HEK293 (cell line): ENCODE results near the gene GJD3.

Source experiments
- CTCF ChIA-PET: fragments of 350-600 bp; formaldehyde crosslinking; extraction: SDS; loops from one replicate; lab custom pipeline; 2021; ENCODE audit warnings: antibody characterized with exemption; lab: Yijun Ruan, JAX
- POLR2A ChIA-PET: fragments of 300-600 bp; formaldehyde crosslinking; extraction: SDS; loops from one replicate; lab custom pipeline; 2020; ENCODE audit warnings: antibody characterized with exemption, inconsistent platforms; lab: Yijun Ruan, JAX
- H3K27ac ChIP-seq: fragments of 200-500 bp; sonication (Bioruptor generic); 2 replicates; pipeline ENCODE4 v1.5.1; 2014; ENCODE audit warnings: low read depth, low read length, control low read depth, inconsistent platforms; ENCODE audit errors: extremely low read depth
- H3K36me3 ChIP-seq, 2 experiments: fragments of 200-500 bp in 1 of 2; sonication (Bioruptor generic) in 1 of 2; 1 replicate in 1 of 2; 2 replicates in 1 of 2; pipeline ENCODE4 v1.5.1; 2014 to 2017; ENCODE audit warnings: inconsistent platforms in 2 of 2, low read length in 2 of 2; ENCODE audit not compliant: control insufficient read depth in 2 of 2, insufficient read depth in 1 of 2
- H3K4me1 ChIP-seq: fragments of 200-500 bp; sonication (Bioruptor generic); 2 replicates; pipeline ENCODE4 v1.5.1; 2014; ENCODE audit warnings: mild to moderate bottlenecking, low read length, inconsistent platforms; ENCODE audit not compliant: control insufficient read depth, insufficient read depth
- H3K4me3 ChIP-seq: 2 replicates; pipeline ENCODE4 v1.5.1; 2011; ENCODE audit warnings: low read depth, mild to moderate bottlenecking, control low read depth, low read length, moderate library complexity
- H3K9me3 ChIP-seq: fragments of 200-500 bp; sonication (Bioruptor generic); 2 replicates; pipeline ENCODE4 v1.5.1; 2014; ENCODE audit warnings: low read depth, low read length, inconsistent platforms; ENCODE audit not compliant: control insufficient read depth, insufficient read depth
- HOXD13 ChIP-seq: sonication (generic); formaldehyde crosslinking; IDR thresholded peaks from 2 replicates; pipeline ENCODE4 v1.8.0; 2022; ENCODE audit warnings: missing genetic modification reagents, borderline replicate concordance
- KLF10 ChIP-seq: fragments of 450-650 bp; IDR thresholded peaks from 2 replicates; pipeline ENCODE4 v1.5.1; 2018; ENCODE audit warnings: missing biosample characterization, mild to moderate bottlenecking, missing genetic modification characterization
- SETDB1 ChIP-seq: IDR thresholded peaks from one replicate; pipeline ENCODE4 v1.6.1; 2017; ENCODE audit warnings: mild to moderate bottlenecking, low read length, moderate library complexity, mixed read lengths; ENCODE audit not compliant: insufficient read length
- TCF7L2 ChIP-seq: IDR thresholded peaks from 2 replicates; pipeline ENCODE4 v1.6.1; 2011; ENCODE audit warnings: low read depth, mild to moderate bottlenecking, inconsistent platforms, low read length, moderate library complexity, borderline replicate concordance
- ZBTB7A ChIP-seq: fragments of 450-650 bp; formaldehyde crosslinking; IDR thresholded peaks from 2 replicates; pipeline ENCODE4 v1.5.1; 2016; ENCODE audit warnings: low read depth, missing biosample characterization, missing genetic modification characterization
- ZNF10 ChIP-seq: fragments of 450-650 bp; formaldehyde crosslinking; IDR thresholded peaks from 2 replicates; pipeline ENCODE4 v1.5.1; 2017; ENCODE audit warnings: missing biosample characterization, missing genetic modification characterization
- ZNF155 ChIP-seq: fragments of 450-650 bp; formaldehyde crosslinking; IDR thresholded peaks from 2 replicates; pipeline ENCODE4 v1.5.1; 2016; ENCODE audit warnings: missing biosample characterization, missing genetic modification characterization
- ZNF169 ChIP-seq: fragments of 450-650 bp; formaldehyde crosslinking; IDR thresholded peaks from 2 replicates; pipeline ENCODE4 v1.5.1; 2016; ENCODE audit warnings: missing biosample characterization, missing genetic modification characterization
- ZNF174 ChIP-seq: fragments of 450-650 bp; formaldehyde crosslinking; IDR thresholded peaks from 2 replicates; pipeline ENCODE4 v1.5.0; 2017; ENCODE audit warnings: missing biosample characterization, mild to moderate bottlenecking, missing genetic modification characterization
- ZNF19 ChIP-seq: fragments of 450-650 bp; formaldehyde crosslinking; IDR thresholded peaks from 2 replicates; pipeline ENCODE4; 2016; ENCODE audit warnings: missing biosample characterization, missing genetic modification characterization, low read depth
- ZNF23 ChIP-seq: fragments of 450-650 bp; formaldehyde crosslinking; IDR thresholded peaks from 2 replicates; pipeline ENCODE4 v1.5.1; 2016; ENCODE audit warnings: missing biosample characterization, missing genetic modification characterization, borderline replicate concordance
- ZNF266 ChIP-seq: fragments of 450-650 bp; formaldehyde crosslinking; IDR thresholded peaks from 2 replicates; pipeline ENCODE4 v1.5.1; 2016; ENCODE audit warnings: missing biosample characterization, missing genetic modification characterization, low read depth
- ZNF350 ChIP-seq: fragments of 450-650 bp; formaldehyde crosslinking; IDR thresholded peaks from 2 replicates; pipeline ENCODE4 v1.5.0; 2017; ENCODE audit warnings: missing biosample characterization, mild to moderate bottlenecking, missing genetic modification characterization
- ZNF394 ChIP-seq: fragments of 450-650 bp; formaldehyde crosslinking; IDR thresholded peaks from 2 replicates; pipeline ENCODE4 v1.5.1; 2016; ENCODE audit warnings: missing biosample characterization, missing genetic modification characterization, mild to moderate bottlenecking, moderate library complexity, borderline replicate concordance
- ZNF423 ChIP-seq: fragments of 450-650 bp; formaldehyde crosslinking; IDR thresholded peaks from 2 replicates; pipeline ENCODE4 v1.5.1; 2016; ENCODE audit warnings: missing biosample characterization, missing genetic modification characterization
- ZNF529 ChIP-seq: fragments of 450-650 bp; formaldehyde crosslinking; IDR thresholded peaks from 2 replicates; pipeline ENCODE4 v1.5.1; 2017; ENCODE audit warnings: missing genetic modification characterization, missing biosample characterization; ENCODE audit not compliant: insufficient replicate concordance
- ZNF530 ChIP-seq: fragments of 450-650 bp; formaldehyde crosslinking; IDR thresholded peaks from 2 replicates; pipeline ENCODE4 v1.5.1; 2016; ENCODE audit warnings: low read depth, missing biosample characterization, missing genetic modification characterization
- ZNF549 ChIP-seq: fragments of 450-650 bp; IDR thresholded peaks from 2 replicates; pipeline ENCODE4 v1.5.1; 2018; ENCODE audit warnings: missing biosample characterization, missing genetic modification characterization, mild to moderate bottlenecking, inconsistent platforms, moderate library complexity
- ZNF555 ChIP-seq: fragments of 450-650 bp; formaldehyde crosslinking; conservative IDR thresholded peaks from 2 replicates; pipeline ENCODE4 v1.5.1; 2017; ENCODE audit warnings: missing biosample characterization, mild to moderate bottlenecking, missing genetic modification characterization, inconsistent platforms
- ZNF561 ChIP-seq: fragments of 450-650 bp; IDR thresholded peaks from 2 replicates; pipeline ENCODE4 v1.5.1; 2018; ENCODE audit warnings: missing biosample characterization, missing genetic modification characterization, borderline replicate concordance
- ZNF830 ChIP-seq: fragments of 450-650 bp; IDR thresholded peaks from 2 replicates; pipeline ENCODE4 v1.5.0; 2018; ENCODE audit warnings: missing biosample characterization, missing genetic modification characterization, low read depth, mild to moderate bottlenecking, moderate library complexity
- ZNF837 ChIP-seq: fragments of 450-650 bp; formaldehyde crosslinking; IDR thresholded peaks from 2 replicates; pipeline ENCODE4 v1.5.1; 2016; ENCODE audit warnings: missing biosample characterization, missing genetic modification characterization
- TF ChIP-seq, protein P1 (sequence below): fragments of 450-650 bp; formaldehyde crosslinking; IDR thresholded peaks from 2 replicates; pipeline ENCODE4 v1.5.1; 2016; ENCODE audit warnings: missing biosample characterization, missing genetic modification characterization
- TF ChIP-seq, protein P2 (sequence below): fragments of 450-650 bp; formaldehyde crosslinking; IDR thresholded peaks from 2 replicates; pipeline ENCODE4 v1.5.1; 2016; ENCODE audit warnings: missing biosample characterization, missing genetic modification characterization
- TF ChIP-seq, protein P3 (sequence below): fragments of 450-650 bp; formaldehyde crosslinking; IDR thresholded peaks from 2 replicates; pipeline ENCODE4 v1.5.1; 2016; ENCODE audit warnings: missing biosample characterization, missing genetic modification characterization, borderline replicate concordance
- TF ChIP-seq, protein P4 (sequence below): fragments of 450-650 bp; formaldehyde crosslinking; IDR thresholded peaks from 2 replicates; pipeline ENCODE4 v1.5.1; 2016; ENCODE audit warnings: missing biosample characterization, missing genetic modification characterization, low read depth

Gene GJD3

DNA sequence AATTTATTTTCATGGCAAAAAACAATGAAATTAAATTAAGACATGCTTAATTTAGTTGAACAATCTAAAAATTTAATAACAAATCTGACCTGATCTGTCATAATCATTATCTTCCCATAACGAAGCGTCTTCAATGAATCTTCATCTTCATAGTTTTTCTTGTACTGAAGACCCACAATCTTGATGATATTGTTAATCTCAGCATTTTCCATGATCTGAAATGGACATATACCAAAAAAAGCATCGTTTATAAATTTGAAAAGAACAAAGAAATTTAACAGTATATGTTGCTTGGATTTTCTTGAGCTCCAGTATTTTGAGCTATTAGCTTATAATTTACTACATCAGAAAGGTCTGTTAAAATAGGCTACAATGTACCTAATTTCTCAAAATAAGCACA lies 42.9 kb upstream of the GJD3 start (continued):
- TF ChIP-seq ZNF350 (no peak), ZNF549 (tag by site-specific recombination) (no peak), ZNF561 (tag by site-specific recombination) (no peak), ZNF529 (tag by site-specific recombination) (no peak), ZNF155 (tag by site-specific recombination) (no peak), ZBTB7A (no peak)
- TF ChIP-seq, protein P1, sequence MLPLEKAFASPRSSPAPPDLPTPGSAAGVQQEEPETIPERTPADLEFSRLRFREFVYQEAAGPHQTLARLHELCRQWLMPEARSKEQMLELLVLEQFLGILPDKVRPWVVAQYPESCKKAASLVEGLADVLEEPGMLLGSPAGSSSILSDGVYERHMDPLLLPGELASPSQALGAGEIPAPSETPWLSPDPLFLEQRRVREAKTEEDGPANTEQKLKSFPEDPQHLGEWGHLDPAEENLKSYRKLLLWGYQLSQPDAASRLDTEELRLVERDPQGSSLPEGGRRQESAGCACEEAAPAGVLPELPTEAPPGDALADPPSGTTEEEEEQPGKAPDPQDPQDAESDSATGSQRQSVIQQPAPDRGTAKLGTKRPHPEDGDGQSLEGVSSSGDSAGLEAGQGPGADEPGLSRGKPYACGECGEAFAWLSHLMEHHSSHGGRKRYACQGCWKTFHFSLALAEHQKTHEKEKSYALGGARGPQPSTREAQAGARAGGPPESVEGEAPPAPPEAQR (tag by site-specific recombination): no peak
- TF ChIP-seq, protein P2, sequence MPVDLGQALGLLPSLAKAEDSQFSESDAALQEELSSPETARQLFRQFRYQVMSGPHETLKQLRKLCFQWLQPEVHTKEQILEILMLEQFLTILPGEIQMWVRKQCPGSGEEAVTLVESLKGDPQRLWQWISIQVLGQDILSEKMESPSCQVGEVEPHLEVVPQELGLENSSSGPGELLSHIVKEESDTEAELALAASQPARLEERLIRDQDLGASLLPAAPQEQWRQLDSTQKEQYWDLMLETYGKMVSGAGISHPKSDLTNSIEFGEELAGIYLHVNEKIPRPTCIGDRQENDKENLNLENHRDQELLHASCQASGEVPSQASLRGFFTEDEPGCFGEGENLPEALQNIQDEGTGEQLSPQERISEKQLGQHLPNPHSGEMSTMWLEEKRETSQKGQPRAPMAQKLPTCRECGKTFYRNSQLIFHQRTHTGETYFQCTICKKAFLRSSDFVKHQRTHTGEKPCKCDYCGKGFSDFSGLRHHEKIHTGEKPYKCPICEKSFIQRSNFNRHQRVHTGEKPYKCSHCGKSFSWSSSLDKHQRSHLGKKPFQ: no peak

DNA sequence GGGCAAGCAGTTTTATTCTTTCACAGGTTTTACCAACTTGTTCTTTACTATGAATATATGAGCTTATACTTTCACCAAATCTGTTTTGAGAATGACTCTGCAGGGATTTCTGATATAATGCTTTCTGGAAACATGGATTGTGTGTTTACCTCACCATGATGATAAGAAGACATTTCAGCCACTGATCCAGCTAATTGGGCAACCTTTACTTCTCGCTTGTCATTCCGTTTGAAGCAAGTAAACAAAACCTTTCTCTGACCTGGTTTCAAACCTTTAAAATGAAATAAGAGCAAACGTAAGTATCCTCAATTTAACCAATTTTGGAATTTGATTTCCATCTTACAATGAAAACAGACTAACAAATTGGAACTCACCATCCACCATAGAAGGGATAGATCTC lies 39.5 kb upstream of the GJD3 start:
- Histone ChIP-seq H3K27ac (peak overlapping the region; percentile 14; the same call in 1 of the 2 replicates), H3K36me3 (peaks cover 97 to 100% of the 10 kb centered on the region in 2 experiments), H3K4me3 (no peak overlapping the region), H3K4me1 (no peaks in the 10 kb centered on the region), H3K9me3 (no peaks in the 10 kb centered on the region)
- POLR2A ChIA-PET: interaction anchor here (1.1 to 1.3 kb wide), 2 partner anchors 11 to 14 kb away, joined by 3 to 4 read pairs; partner anchors contain the start of gene TOP2A
- TF ChIP-seq, protein P3, sequence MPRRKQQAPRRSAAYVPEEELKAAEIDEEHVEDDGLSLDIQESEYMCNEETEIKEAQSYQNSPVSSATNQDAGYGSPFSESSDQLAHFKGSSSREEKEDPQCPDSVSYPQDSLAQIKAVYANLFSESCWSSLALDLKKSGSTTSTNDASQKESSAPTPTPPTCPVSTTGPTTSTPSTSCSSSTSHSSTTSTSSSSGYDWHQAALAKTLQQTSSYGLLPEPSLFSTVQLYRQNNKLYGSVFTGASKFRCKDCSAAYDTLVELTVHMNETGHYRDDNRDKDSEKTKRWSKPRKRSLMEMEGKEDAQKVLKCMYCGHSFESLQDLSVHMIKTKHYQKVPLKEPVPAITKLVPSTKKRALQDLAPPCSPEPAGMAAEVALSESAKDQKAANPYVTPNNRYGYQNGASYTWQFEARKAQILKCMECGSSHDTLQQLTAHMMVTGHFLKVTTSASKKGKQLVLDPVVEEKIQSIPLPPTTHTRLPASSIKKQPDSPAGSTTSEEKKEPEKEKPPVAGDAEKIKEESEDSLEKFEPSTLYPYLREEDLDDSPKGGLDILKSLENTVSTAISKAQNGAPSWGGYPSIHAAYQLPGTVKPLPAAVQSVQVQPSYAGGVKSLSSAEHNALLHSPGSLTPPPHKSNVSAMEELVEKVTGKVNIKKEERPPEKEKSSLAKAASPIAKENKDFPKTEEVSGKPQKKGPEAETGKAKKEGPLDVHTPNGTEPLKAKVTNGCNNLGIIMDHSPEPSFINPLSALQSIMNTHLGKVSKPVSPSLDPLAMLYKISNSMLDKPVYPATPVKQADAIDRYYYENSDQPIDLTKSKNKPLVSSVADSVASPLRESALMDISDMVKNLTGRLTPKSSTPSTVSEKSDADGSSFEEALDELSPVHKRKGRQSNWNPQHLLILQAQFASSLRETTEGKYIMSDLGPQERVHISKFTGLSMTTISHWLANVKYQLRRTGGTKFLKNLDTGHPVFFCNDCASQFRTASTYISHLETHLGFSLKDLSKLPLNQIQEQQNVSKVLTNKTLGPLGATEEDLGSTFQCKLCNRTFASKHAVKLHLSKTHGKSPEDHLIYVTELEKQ (tag by site-specific recombination): no peak
- no peak for TF ChIP-seq KLF10 (tag by site-specific recombination)
- no peak for TF ChIP-seq ZNF394
- TF ChIP-seq ZNF830 (tag by site-specific recombination): no peak
- CTCF ChIA-PET: interaction anchor here (1.4 to 4.4 kb wide), 2 partner anchors 9 to 130 kb away, joined by 3 to 50 read pairs; no protein-coding TSS in a partner anchor

DNA sequence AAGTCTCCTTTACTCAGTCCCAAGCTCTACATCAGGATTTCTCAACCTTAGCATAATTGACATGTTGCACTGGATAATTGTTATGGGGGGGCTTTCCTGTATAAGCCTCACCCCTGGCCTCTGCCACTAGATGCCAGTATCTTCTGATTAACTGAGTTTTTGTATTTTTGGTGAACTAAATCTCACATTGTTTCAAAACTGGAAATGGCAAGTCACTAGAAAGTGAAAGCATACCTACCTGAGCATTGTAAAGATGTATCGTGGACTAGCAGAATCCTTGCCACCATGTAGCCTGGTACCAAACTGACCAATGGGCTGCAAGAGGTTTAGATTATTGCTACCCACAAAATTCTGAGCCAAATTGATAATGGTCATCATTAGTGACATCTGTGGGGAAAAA lies 38.1 kb upstream of the GJD3 start:
- Histone ChIP-seq H3K27ac (no peak overlapping the region), H3K36me3 (peaks cover 97 to 100% of the 10 kb centered on the region in 2 experiments), H3K4me3 (no peak overlapping the region), H3K9me3 (no peaks in the 10 kb centered on the region), H3K4me1 (no peaks in the 10 kb centered on the region)
- ChIA-PET CTCF (interaction anchor here (0.7 to 4.4 kb wide), 5 partner anchors 9 to 159 kb away, joined by 3 to 50 read pairs (median 3); no protein-coding TSS in a partner anchor), POLR2A (interaction anchor here (1.0 to 1.2 kb wide), 3 partner anchors 15 to 130 kb away, joined by 3 to 7 read pairs (median 4); partner anchors contain the start of gene TOP2A)
- TF ChIP-seq ZNF10: no peak
- TF ChIP-seq ZNF19 (tag by site-specific recombination): no peak
- TF ChIP-seq ZNF174 (tag by site-specific recombination): no peak
- TF ChIP-seq HOXD13 (CRISPR knock-in tag): no peak
- TF ChIP-seq ZNF266 (tag by site-specific recombination): no peak
- no peak for TF ChIP-seq ZNF530 (tag by site-specific recombination)
- TF ChIP-seq ZNF23 (tag by site-specific recombination): no peak
- TF ChIP-seq, protein P4, sequence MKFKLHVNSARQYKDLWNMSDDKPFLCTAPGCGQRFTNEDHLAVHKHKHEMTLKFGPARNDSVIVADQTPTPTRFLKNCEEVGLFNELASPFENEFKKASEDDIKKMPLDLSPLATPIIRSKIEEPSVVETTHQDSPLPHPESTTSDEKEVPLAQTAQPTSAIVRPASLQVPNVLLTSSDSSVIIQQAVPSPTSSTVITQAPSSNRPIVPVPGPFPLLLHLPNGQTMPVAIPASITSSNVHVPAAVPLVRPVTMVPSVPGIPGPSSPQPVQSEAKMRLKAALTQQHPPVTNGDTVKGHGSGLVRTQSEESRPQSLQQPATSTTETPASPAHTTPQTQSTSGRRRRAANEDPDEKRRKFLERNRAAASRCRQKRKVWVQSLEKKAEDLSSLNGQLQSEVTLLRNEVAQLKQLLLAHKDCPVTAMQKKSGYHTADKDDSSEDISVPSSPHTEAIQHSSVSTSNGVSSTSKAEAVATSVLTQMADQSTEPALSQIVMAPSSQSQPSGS (tag by site-specific recombination): no peak
- no peak for TF ChIP-seq ZNF555 (tag by site-specific recombination)
- TF ChIP-seq SETDB1: no peak
- TF ChIP-seq ZNF837 (tag by site-specific recombination): no peak
- TF ChIP-seq ZNF169 (tag by site-specific recombination): no peak
- TF ChIP-seq ZNF423 (tag by site-specific recombination): no peak
- no peak for TF ChIP-seq TCF7L2
